Upper lobe of left lung (tissue), 4 donors: ENCODE data around the gene PLXNB3.

Experiments used
- CTCF ChIP-seq, 6 experiments: fragments of 450-650 bp in 4 of 6; fragments of 200-600 bp in 2 of 6; sonication (generic) in 2 of 6; IDR thresholded peaks; one replicate each; pipeline ENCODE4 v1.5.1; 2016 to 2019; ENCODE audit warnings: antibody characterized with exemption in 6 of 6
- EP300 ChIP-seq, 4 donors: sonication (generic); formaldehyde crosslinking; IDR thresholded peaks; one replicate each; pipeline ENCODE4 v1.5.1; 2017; ENCODE audit warnings: antibody characterized with exemption in 4 of 4, control low read depth in 2 of 4

- no peak for TF ChIP-seq CTCF (IDR thresholded peaks at IDR 0.05)
- no peak for TF ChIP-seq EP300 (IDR thresholded peaks at IDR 0.05)
These were observed 31.1 kb downstream of the PLXNB3 start for GRCh38 chrX:153794897-153795816.
